22Rv1 (cell line): ENCODE results near the gene OR9Q1.

Source experiments
- H3K27ac ChIP-seq: fragments of 450-650 bp; 2 replicates; pipeline ENCODE4 v1.5.1; 2017
- ZFX ChIP-seq: fragments of 450-650 bp; IDR thresholded peaks from 2 replicates; pipeline ENCODE4 v1.6.1; 2017; ENCODE audit warnings: antibody characterized with exemption, borderline replicate concordance
- TF ChIP-seq, protein P1 (sequence below): fragments of 450-650 bp; IDR thresholded peaks from 2 replicates; pipeline ENCODE4 v1.5.1; 2017; ENCODE audit warnings: mild to moderate bottlenecking

OR9Q1 gene

DNA sequence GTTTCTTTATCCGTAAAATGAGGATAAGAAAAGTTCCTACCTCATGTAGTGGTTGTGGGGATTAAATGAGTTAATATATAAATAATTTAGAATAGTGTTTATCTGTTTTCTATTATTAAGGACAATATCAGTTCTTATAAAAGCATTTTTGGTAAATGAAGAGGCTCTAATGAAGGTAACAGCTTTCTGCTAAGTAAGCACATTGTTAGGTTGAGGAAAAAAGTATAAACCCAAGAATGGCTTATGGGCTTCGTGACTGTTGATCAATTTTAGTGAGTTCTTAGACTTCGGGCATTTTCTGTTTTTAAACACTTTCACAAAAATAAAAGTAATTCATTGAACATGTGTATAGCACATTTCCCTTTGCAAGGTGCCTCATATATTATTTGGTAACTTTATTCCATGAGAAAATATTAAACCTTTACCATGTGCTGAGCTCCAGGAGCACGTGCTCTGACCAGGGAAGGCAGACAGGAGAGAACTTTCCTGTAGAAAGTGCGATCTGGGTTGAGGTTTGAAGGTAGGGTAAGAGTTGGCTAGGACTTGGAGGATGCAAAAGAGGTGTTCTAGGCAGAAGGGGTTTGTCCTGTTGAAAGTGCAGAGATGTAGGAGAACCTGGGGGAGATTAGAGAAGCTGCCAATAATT is 153.9 kb downstream of the OR9Q1 start:
- TF ChIP-seq ZFX: no peak
- TF ChIP-seq, protein P1, sequence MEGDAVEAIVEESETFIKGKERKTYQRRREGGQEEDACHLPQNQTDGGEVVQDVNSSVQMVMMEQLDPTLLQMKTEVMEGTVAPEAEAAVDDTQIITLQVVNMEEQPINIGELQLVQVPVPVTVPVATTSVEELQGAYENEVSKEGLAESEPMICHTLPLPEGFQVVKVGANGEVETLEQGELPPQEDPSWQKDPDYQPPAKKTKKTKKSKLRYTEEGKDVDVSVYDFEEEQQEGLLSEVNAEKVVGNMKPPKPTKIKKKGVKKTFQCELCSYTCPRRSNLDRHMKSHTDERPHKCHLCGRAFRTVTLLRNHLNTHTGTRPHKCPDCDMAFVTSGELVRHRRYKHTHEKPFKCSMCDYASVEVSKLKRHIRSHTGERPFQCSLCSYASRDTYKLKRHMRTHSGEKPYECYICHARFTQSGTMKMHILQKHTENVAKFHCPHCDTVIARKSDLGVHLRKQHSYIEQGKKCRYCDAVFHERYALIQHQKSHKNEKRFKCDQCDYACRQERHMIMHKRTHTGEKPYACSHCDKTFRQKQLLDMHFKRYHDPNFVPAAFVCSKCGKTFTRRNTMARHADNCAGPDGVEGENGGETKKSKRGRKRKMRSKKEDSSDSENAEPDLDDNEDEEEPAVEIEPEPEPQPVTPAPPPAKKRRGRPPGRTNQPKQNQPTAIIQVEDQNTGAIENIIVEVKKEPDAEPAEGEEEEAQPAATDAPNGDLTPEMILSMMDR: no peak
- no peak overlapping the region for H3K27ac ChIP-seq

DNA sequence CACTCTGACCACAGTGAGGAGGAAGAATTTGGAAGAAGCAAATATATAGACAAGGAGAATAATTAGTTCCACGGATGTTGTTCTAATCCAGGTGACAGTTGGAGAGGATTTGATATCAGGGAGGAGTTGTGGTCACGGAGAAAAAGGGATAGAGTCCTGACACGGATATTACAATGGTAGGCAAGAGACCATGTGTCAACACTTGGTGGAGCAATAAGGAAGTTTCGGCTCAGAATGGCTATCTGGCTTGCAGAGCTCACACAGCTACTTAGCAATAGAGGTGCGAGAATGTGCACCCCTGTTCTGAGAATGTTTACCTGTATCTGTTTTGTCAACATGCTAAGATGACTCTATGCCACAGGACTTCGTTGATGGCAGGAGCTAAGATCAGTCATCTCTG is 154.8 kb downstream of the OR9Q1 start:
- no peak overlapping the region for H3K27ac ChIP-seq
- TF ChIP-seq ZFX: no peak
- TF ChIP-seq, protein P1: no peak

- H3K27ac ChIP-seq: no peak overlapping the region
- TF ChIP-seq ZFX: no peak
- TF ChIP-seq, protein P1: no peak
Observed at GRCh38 chr11:58179648-58180047, 156.0 kb downstream of the OR9Q1 start.

DNA sequence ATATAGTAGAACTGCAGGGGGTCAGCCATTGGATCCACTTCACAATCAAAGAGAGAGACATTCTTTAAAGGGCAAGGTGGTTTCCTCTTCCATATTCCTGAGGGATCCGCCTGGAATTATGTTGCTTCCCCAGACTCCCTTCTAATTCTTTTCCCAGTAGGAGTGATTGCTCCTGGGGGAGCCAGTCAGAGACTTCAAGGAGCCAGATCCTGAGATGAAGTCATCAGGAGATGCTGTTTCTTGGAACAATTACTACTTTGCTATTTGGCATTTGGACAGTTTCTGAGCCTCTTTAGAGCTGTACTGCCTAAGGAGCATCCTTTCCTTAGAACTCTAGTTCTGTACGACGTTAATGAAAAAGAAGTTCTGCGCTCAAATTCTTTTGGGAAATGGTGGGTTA is 163.3 kb downstream of the OR9Q1 start:
- TF ChIP-seq, protein P1: no peak
- no peak for TF ChIP-seq ZFX
- no peak overlapping the region for H3K27ac ChIP-seq

DNA sequence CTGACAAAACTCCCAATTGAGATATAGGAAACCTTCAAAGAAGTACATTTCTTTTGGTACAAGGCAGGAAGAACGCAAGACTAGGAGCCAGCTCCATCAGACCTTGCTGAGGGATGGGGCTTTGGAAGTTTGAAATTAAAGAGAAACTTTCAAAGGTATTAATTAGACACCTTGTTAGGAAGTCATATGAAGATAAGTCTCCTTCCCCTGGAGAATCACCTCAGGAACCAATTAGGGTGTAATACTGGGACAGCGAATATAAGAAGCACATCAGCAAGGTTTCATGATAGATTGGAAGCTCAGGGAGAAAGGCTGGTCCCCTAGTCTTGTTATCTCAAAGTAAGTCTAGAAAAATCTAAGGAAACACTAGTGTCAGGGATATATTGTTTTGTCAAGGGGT is 165.1 kb downstream of the OR9Q1 start, which contains the start of gene OR9Q2:
OR9Q2 (plus strand) TSS at position 301 of the 400 bp plus-strand sequence. CDS start 1,421 bp downstream, outside the sequence.
- no peak within 1 kb of the TSS for H3K27ac ChIP-seq
- no peak for TF ChIP-seq ZFX
- TF ChIP-seq, protein P1: no peak

DNA sequence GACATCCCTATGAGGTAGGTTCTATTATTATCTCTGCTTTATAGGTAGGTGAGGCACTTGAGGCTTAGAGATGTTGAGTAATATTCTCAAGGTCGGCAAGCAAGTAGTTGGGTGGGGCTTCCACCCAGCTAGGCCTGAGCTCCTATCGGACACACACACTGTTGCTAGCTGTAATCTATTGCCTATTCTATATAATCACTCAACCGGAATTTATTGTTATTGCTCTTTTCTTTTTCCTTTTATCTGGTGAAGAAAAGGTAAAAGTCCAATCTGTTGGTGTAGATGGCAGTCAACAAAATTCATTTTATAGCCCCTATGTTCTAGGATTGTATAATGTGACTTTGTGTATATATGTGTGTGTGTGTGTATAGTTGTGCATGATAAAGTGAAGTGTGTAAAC is 168.5 kb downstream of the OR9Q1 start:
- no peak for TF ChIP-seq ZFX
- TF ChIP-seq, protein P1: no peak
- no peak overlapping the region for H3K27ac ChIP-seq

DNA sequence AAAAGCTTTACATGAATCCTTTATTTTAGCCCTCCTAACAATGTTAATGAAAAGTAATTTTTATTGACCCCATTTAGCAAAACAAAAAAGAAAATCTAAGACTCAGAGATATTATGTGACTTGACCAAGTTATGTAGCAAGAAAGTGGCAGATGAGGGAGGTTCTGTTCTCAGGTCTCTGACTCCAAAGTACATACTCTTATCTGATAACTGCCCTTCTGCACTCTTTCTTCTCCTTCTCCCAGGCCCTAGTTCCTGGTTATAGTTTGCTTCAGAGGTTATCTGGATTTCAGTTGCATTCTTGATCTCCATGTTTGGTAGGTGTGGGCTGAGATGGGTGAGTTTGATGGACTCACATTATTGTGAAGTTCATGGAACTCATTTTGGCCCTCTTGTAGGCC is 169.7 kb downstream of the OR9Q1 start:
- TF ChIP-seq, protein P1: no peak
- TF ChIP-seq ZFX: no peak
- H3K27ac ChIP-seq: no peak overlapping the region
